Measurements from ENCODE around the gene VEGFC. TPM values are rescaled to one million over a fixed set of nuclear protein-coding genes. Genes with fewer than 3 reads are reported as not detected.

Gene VEGFC
- total and polyA plus RNA-seq, 2 experiments from 2014 or later: 2.9 to 4.2 TPM

DNA sequence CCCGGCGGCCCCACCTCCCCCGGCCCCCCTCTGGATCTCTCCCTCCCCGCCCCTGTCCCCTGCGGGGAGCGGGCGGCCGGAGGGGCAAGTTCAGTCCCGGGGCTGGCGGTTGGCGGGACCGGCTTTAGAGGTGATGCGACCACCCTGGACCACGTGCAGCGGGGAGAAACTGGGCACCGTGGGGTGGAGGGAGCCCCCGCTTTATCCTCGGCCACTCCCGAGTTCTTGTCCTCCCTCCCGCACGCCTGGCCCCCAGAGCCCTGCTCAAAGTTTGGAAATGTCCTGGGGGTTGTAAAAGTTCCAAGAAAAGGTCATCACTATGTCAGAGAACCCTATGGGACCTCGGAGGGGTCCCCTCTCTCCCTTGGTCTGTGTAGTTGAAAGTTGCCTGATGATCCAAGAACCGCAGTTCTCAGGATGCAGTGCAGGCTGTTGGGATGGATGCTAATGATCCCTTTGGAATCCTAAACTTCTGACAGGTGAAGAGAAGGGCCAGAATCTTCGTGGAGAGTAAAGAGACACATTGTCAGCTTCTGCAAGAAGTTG lies 411 bp upstream of the VEGFC start:
- TF ChIP-seq EZH2 (IDR thresholded peaks at IDR 0.05; ENCODE audit: borderline replicate concordance) (no peak), EZH2phosphoT487 (IDR thresholded peaks at IDR 0.05; ENCODE audit: low read depth, severe bottlenecking, unreplicated experiment) (no peak)
- TF ChIP-seq, protein P1, sequence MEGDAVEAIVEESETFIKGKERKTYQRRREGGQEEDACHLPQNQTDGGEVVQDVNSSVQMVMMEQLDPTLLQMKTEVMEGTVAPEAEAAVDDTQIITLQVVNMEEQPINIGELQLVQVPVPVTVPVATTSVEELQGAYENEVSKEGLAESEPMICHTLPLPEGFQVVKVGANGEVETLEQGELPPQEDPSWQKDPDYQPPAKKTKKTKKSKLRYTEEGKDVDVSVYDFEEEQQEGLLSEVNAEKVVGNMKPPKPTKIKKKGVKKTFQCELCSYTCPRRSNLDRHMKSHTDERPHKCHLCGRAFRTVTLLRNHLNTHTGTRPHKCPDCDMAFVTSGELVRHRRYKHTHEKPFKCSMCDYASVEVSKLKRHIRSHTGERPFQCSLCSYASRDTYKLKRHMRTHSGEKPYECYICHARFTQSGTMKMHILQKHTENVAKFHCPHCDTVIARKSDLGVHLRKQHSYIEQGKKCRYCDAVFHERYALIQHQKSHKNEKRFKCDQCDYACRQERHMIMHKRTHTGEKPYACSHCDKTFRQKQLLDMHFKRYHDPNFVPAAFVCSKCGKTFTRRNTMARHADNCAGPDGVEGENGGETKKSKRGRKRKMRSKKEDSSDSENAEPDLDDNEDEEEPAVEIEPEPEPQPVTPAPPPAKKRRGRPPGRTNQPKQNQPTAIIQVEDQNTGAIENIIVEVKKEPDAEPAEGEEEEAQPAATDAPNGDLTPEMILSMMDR (IDR thresholded peaks at IDR 0.05; ENCODE audit: poor library complexity): no peak
- Histone ChIP-seq H4K20me1 (ENCODE audit: insufficient read depth, poor library complexity, severe bottlenecking) (no peaks in the 10 kb centered on the region), H3K27ac (no peak overlapping the region), H3K4me1 (ENCODE audit: insufficient read depth) (no peaks in the 10 kb centered on the region), H3K27me3 (peaks cover 26% of the 10 kb centered on the region), H3K4me2 (peak overlapping the region; percentile 94), H3K9me3 (ENCODE audit: low read depth) (no peaks in the 10 kb centered on the region), H3K79me2 (no peaks in the 10 kb centered on the region), H3K4me3 (peak overlapping the region; percentile 7), H3K9me2 (replicated peaks; ENCODE audit: insufficient read depth) (no peaks in the 10 kb centered on the region), H3K36me3 (replicated peaks; ENCODE audit: insufficient read depth, low read depth) (no peaks in the 10 kb centered on the region), H2AFZ (peak overlapping the region; percentile 66)
- DNase-seq (ENCODE audit: low spot score): no peak
- WGBS (ENCODE audit: low lambda C conversion rate, missing lambda C conversion rate): 1% methylated on average over 10 of the region's 24 CpGs

DNA sequence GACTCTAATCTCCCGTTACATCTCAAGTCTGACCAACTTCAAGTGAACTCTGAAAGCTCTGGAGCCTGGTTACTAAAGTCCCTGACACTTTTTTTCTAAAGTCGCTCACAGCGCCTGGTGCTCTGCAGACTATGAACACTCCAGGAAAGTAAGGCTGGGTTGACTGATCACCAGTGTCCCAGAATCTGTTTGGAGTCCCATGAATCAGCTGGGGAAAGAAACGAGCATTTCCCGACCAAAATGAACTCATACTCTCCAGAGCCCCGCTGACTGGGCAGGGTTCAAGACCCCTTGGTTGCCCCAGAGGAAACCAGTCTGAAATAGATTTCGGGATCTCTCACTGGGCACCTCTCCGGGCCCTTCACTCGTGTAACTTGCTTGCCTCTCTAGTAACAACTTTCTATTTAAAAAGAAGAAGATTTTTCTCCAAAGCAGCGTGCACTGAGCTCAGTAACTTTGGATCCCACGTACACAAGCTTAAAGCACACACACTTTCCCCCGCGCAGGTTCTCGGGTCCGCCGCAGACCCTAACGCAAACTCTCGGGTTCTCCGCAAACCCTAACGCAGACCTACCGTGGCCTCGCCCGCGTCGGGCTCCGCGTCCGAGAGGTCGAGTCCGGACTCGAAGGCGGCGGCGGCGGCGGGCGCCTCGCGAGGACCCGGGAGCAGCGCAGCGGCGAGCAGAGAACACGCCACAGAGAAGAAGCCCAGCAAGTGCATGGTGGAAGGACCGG lies 964 bp downstream of the VEGFC start:
- no peaks in the 10 kb centered on the region for H3K36me3 ChIP-seq (replicated peaks; ENCODE audit: insufficient read depth, low read depth)
- no peaks in the 10 kb centered on the region for H3K9me3 ChIP-seq (ENCODE audit: low read depth)
- no peak overlapping the region for H3K27ac ChIP-seq
- peak; percentile 37 for DNase-seq (ENCODE audit: low spot score)
- peak overlapping the region; percentile 83 for H3K4me3 ChIP-seq
- H3K27me3 ChIP-seq: peaks cover 22% of the 10 kb centered on the region
- peak overlapping the region; percentile 78 for H2AFZ ChIP-seq
- WGBS (ENCODE audit: low lambda C conversion rate, missing lambda C conversion rate): 5% methylated on average over 38 of the region's 45 CpGs
- H4K20me1 ChIP-seq (ENCODE audit: insufficient read depth, poor library complexity, severe bottlenecking): no peaks in the 10 kb centered on the region
- H3K9me2 ChIP-seq (replicated peaks; ENCODE audit: insufficient read depth): no peaks in the 10 kb centered on the region
- no peaks in the 10 kb centered on the region for H3K79me2 ChIP-seq
- peak overlapping the region; percentile 94 for H3K4me2 ChIP-seq
- H3K4me1 ChIP-seq (ENCODE audit: insufficient read depth): no peaks in the 10 kb centered on the region
- TF ChIP-seq EZH2phosphoT487 (IDR thresholded peaks at IDR 0.05; ENCODE audit: low read depth, severe bottlenecking, unreplicated experiment) (no peak), EZH2 (IDR thresholded peaks at IDR 0.05; ENCODE audit: borderline replicate concordance) (no peak)
- TF ChIP-seq, protein P1 (IDR thresholded peaks at IDR 0.05; ENCODE audit: poor library complexity): no peak

DNA sequence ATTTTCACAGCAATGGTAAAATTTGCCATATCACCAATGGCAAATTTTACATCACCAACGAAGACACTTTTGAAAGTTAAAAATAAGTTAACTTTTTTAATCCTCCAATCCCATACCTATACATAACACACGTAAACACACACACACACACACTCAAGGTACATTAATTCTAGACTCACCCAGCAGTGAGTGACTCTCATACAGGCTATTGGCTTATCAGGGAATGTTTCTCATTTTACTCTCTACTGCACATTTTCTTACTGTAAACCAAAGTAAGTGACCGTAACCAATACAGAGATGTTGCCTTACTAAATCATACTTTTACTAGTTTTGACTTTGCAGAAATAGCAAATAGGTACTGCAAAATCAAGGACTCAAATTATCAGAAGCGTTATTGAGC lies 2.3 kb downstream of the VEGFC start:
- TF ChIP-seq EZH2phosphoT487 (IDR thresholded peaks at IDR 0.05; ENCODE audit: low read depth, severe bottlenecking, unreplicated experiment): no peak
- TF ChIP-seq EZH2 (IDR thresholded peaks at IDR 0.05; ENCODE audit: borderline replicate concordance): no peak
- TF ChIP-seq, protein P1 (IDR thresholded peaks at IDR 0.05; ENCODE audit: poor library complexity): no peak
- Histone ChIP-seq H3K4me3 (no peak overlapping the region), H4K20me1 (ENCODE audit: insufficient read depth, poor library complexity, severe bottlenecking) (no peaks in the 10 kb centered on the region), H3K36me3 (replicated peaks; ENCODE audit: insufficient read depth, low read depth) (no peaks in the 10 kb centered on the region), H3K79me2 (no peaks in the 10 kb centered on the region), H3K9me3 (ENCODE audit: low read depth) (no peaks in the 10 kb centered on the region), H3K4me2 (peak overlapping the region; percentile 94), H2AFZ (no peak overlapping the region), H3K27me3 (peaks cover 22% of the 10 kb centered on the region), H3K4me1 (ENCODE audit: insufficient read depth) (no peaks in the 10 kb centered on the region), H3K9me2 (replicated peaks; ENCODE audit: insufficient read depth) (no peaks in the 10 kb centered on the region), H3K27ac (no peak overlapping the region)
- WGBS (ENCODE audit: low lambda C conversion rate, missing lambda C conversion rate): 86% methylated on average over 4 of the region's 4 CpGs
- DNase-seq (ENCODE audit: low spot score): no peak

Measured in hepatocyte (in vitro differentiated cells).